ENCODE data around the gene RAP2B. TPM values are rescaled to one million over a fixed set of nuclear protein-coding genes. Genes with fewer than 3 reads are reported as not detected.

RAP2B gene
- polyA plus RNA-seq, 1 of the 3 experiments (the other 2 are of a cell fraction): 7.3 TPM

GRCh38 chr3:153129426-153129825 is 32.6 kb upstream of the RAP2B start (continued):
- no peak for TF ChIP-seq IRF3 (IDR thresholded peaks at IDR 0.05; ENCODE audit: low read depth, low read length)
- TF ChIP-seq ZBTB33 (IDR thresholded peaks at IDR 0.05; ENCODE audit: borderline replicate concordance, low read depth): no peak
- TF ChIP-seq EP300 (IDR thresholded peaks at IDR 0.05; ENCODE audit: borderline replicate concordance in 1 of 2, low read depth in 1 of 2, low read length in 1 of 2): no peak
- TF ChIP-seq CHD2 (IDR thresholded peaks at IDR 0.05; ENCODE audit: low read length, partially characterized antibody): no peak

- Histone ChIP-seq H3K79me2 (ENCODE audit: insufficient read depth) (no peaks in the 10 kb centered on the region), H3K4me2 (peak overlapping the region; percentile 46; the same call in 1 of the 2 replicates), H3K4me3 (ENCODE audit: low read depth in 2 of 2, low read length in 1 of 2) (no peak overlapping the region), H3F3A (replicated peaks; ENCODE audit: insufficient read depth) (peaks cover 19% of the 10 kb centered on the region), H2AFZ (ENCODE audit: low read depth) (no peak overlapping the region; the same call in 1 of the 2 replicates), H3K9ac (peak overlapping the region; percentile 9; the same call in 1 of the 2 replicates), H3K27ac (ENCODE audit: low read depth in 2 of 2, low read length in 1 of 2) (peak overlapping the region in 1 of 2 experiments; percentile 86; a peak in 2 of 4 replicates), H3K9me2 (no peaks in the 10 kb centered on the region), H3K9me3 (no peaks in the 10 kb centered on the region), H3K36me3 (replicated peaks in 1 of 2; ENCODE audit: control insufficient read depth in 1 of 2, insufficient read depth in 2 of 2, low read length in 1 of 2) (no peaks in the 10 kb centered on the region), H3K4me1 (ENCODE audit: control insufficient read depth in 1 of 2, insufficient read depth in 2 of 2, low read depth in 1 of 2, low read length in 1 of 2) (peaks cover 0 to 13% of the 10 kb centered on the region in 2 experiments; a peak in 1 of 4 replicates), H4K20me1 (ENCODE audit: insufficient read depth) (no peaks in the 10 kb centered on the region), H3K27me3 (ENCODE audit: insufficient read depth) (no peaks in the 10 kb centered on the region)
- TF ChIP-seq IRF3 (IDR thresholded peaks at IDR 0.05; ENCODE audit: low read depth, low read length) (no peak), FOSL2 (IDR thresholded peaks at IDR 0.05; ENCODE audit: borderline replicate concordance, low read depth) (no peak), JUND (IDR thresholded peaks at IDR 0.05) (no peak), TAF1 (IDR thresholded peaks at IDR 0.05; ENCODE audit: borderline replicate concordance, low read depth, low read length) (no peak), TEAD4 (IDR thresholded peaks at IDR 0.05; ENCODE audit: borderline replicate concordance, insufficient read depth) (no peak), GATA2 (CRISPR knock-in tag; IDR thresholded peaks at IDR 0.05) (no peak), POLR2AphosphoS5 (IDR thresholded peaks at IDR 0.05; ENCODE audit: low read depth, low read length) (no peak)
- 91% methylated on average over 3 of the region's 3 CpGs for WGBS (ENCODE audit: low lambda C conversion rate)
- ChIA-PET CTCF (interaction anchor here (0.7 kb wide), 1 partner anchor 10 kb away, joined by 3 read pairs; no protein-coding TSS in a partner anchor), POLR2A (no interaction called here)
- DNase-seq: no peak
These were observed 32.2 kb upstream of the RAP2B start for GRCh38 chr3:153129866-153130265.

All from SK-N-SH (cell line).